ENCODE data around the gene HPCAL1.

The HPCAL1 gene

DNA sequence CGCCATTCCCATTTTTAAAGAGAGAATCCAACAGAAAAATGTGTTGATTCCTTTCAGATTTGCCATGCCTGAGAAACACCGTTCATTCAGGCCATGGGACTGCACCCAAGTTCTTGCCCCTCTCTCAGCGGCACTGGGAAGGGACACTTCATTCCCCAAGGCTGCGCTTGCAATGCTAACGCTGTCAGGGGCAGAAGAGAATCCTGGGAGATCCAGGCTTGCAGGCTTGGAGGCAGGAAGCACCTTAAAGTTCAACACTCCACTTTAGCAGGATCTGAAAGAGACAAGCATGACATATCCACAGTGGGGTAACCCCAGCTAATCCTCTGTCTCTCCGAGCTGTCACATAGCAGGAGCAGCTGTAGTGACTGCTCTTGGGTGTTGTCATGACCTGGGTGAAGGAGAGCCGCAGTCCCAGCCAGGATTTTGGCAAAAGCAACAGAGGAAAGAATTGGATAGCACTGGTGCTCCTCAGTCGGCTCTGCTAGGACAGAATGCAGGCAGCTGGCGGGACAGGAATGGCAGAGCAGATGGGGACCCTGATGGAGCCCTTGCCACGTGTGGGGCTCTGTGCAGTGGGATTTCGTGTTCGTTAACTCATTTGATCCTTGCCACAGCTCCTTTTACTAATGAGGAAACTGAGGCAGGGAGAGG lies 167.4 kb downstream of the HPCAL1 start:
- Histone ChIP-seq H2BK5ac (ENCODE audit: low read depth, low read length, poor library complexity) (no peak overlapping the region), H3K4ac (ENCODE audit: low read depth, low read length) (no peak overlapping the region), H3K79me1 (ENCODE audit: low read length) (no peaks in the 10 kb centered on the region), H4K91ac (ENCODE audit: low read depth, low read length) (no peak overlapping the region), H2BK12ac (ENCODE audit: low read length) (no peak overlapping the region), H3K9ac (ENCODE audit: low read length) (no peak overlapping the region), H2AK5ac (ENCODE audit: low read length) (no peak overlapping the region), H3K27me3 (ENCODE audit: insufficient read depth, low read length) (no peaks in the 10 kb centered on the region), H3K23ac (ENCODE audit: low read length) (no peak overlapping the region), H3K4me2 (ENCODE audit: low read length) (no peak overlapping the region), H3K36me3 (ENCODE audit: control insufficient read depth in 1 of 2, insufficient read depth in 2 of 2, low read length in 2 of 2) (no peaks in the 10 kb centered on the region), H4K12ac (ENCODE audit: low read depth, low read length) (no peak overlapping the region), H4K8ac (ENCODE audit: low read depth, low read length) (no peak overlapping the region), H3K14ac (ENCODE audit: low read length) (no peak overlapping the region), H2AFZ (ENCODE audit: insufficient read depth, low read length, poor library complexity) (no peak overlapping the region), H3K18ac (ENCODE audit: low read length) (no peak overlapping the region), H3K4me3 (ENCODE audit: low read depth, low read length) (no peak overlapping the region), H3K79me2 (ENCODE audit: control insufficient read depth, insufficient read depth, low read length, poor library complexity) (no peaks in the 10 kb centered on the region), H3K9me3 (ENCODE audit: insufficient read depth, low read depth, low read length) (peaks cover 2% of the 10 kb centered on the region), H3K27ac (ENCODE audit: low read depth, low read length) (no peak overlapping the region), H2BK120ac (ENCODE audit: insufficient read depth, low read length, poor library complexity) (no peak overlapping the region), H3K4me1 (ENCODE audit: control insufficient read depth in 1 of 2, insufficient read depth in 2 of 2, low read length in 2 of 2) (peaks cover 0 to 3% of the 10 kb centered on the region in 2 experiments)
- WGBS (ENCODE audit: extremely low coverage, insufficient coverage, insufficient read length), result no CpG with 5 or more reads among the region's 12 CpGs
- DNase-seq, result no peak

DNA sequence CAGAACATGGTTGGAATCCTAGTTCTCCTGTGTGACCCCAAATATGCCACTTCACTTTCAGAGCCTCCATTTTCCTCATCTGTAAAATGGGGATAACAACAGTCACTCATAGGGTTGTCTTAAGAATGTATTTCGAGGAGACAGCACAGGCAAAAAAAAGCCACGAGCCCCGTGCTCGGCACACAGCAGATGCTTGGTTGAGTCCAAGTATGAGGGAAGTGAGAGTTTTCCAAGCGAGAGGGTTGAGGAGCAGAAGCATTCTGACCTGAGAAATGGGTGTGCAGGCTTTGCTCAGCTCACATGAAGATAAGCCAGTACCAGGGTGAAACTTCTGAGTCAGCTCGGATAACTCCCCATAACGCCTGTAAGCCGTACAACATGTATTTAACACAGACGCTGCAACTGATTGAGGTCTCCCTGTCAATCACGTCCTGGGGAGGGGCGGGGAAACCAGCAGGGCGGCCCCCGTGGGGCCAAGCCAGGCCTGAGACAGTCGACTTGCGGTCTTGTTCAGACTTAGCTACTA lies 168.4 kb downstream of the HPCAL1 start:
- H4K12ac ChIP-seq (ENCODE audit: low read depth, low read length), result no peak overlapping the region
- no peaks in the 10 kb centered on the region for H3K36me3 ChIP-seq (ENCODE audit: control insufficient read depth in 1 of 2, insufficient read depth in 2 of 2, low read length in 2 of 2)
- DNase-seq, result no peak
- H3K23ac ChIP-seq (ENCODE audit: low read length), result no peak overlapping the region
- no peaks in the 10 kb centered on the region for H3K79me1 ChIP-seq (ENCODE audit: low read length)
- no CpG with 5 or more reads among the region's 15 CpGs for WGBS (ENCODE audit: extremely low coverage, insufficient coverage, insufficient read length)
- H3K9me3 ChIP-seq (ENCODE audit: insufficient read depth, low read depth, low read length), result peaks cover 2% of the 10 kb centered on the region
- H3K9ac ChIP-seq (ENCODE audit: low read length), result no peak overlapping the region
- no peak overlapping the region for H4K8ac ChIP-seq (ENCODE audit: low read depth, low read length)
- H3K4me1 ChIP-seq (ENCODE audit: control insufficient read depth in 1 of 2, insufficient read depth in 2 of 2, low read length in 2 of 2), result peaks cover 0 to 3% of the 10 kb centered on the region in 2 experiments
- no peak overlapping the region for H3K14ac ChIP-seq (ENCODE audit: low read length)
- H3K4ac ChIP-seq (ENCODE audit: low read depth, low read length), result no peak overlapping the region
- no peak overlapping the region for H3K27ac ChIP-seq (ENCODE audit: low read depth, low read length)
- no peak overlapping the region for H2BK120ac ChIP-seq (ENCODE audit: insufficient read depth, low read length, poor library complexity)
- H3K4me3 ChIP-seq (ENCODE audit: low read depth, low read length), result no peak overlapping the region
- H3K27me3 ChIP-seq (ENCODE audit: insufficient read depth, low read length), result no peaks in the 10 kb centered on the region
- H4K91ac ChIP-seq (ENCODE audit: low read depth, low read length), result no peak overlapping the region
- H3K79me2 ChIP-seq (ENCODE audit: control insufficient read depth, insufficient read depth, low read length, poor library complexity), result no peaks in the 10 kb centered on the region
- no peak overlapping the region for H3K4me2 ChIP-seq (ENCODE audit: low read length)
- no peak overlapping the region for H2AFZ ChIP-seq (ENCODE audit: insufficient read depth, low read length, poor library complexity)
- H2BK5ac ChIP-seq (ENCODE audit: low read depth, low read length, poor library complexity), result no peak overlapping the region
- H2AK5ac ChIP-seq (ENCODE audit: low read length), result no peak overlapping the region
- H3K18ac ChIP-seq (ENCODE audit: low read length), result no peak overlapping the region
- H2BK12ac ChIP-seq (ENCODE audit: low read length), result no peak overlapping the region

DNA sequence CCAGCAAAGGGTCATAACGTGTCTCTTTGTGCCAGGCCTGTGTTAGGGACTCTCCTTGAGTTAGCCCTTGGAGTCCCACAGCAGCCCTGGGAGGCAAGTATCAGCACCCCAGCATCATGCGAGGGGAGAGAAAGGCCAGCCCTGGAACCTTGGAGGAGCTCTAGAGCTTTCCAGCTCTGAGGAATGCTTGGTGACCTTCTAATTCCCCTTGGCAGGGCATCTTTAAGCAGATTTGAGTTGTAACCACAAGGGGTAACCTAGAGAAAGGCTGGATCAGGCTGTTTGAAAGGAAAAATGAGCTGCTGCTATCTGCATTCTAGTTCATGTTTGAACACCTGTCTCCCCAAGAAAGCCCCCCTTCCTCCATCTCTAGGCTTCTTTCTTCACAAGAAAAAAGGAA lies 169.3 kb downstream of the HPCAL1 start:
- peaks cover 0 to 3% of the 10 kb centered on the region in 2 experiments for H3K4me1 ChIP-seq (ENCODE audit: control insufficient read depth in 1 of 2, insufficient read depth in 2 of 2, low read length in 2 of 2)
- H2AK5ac ChIP-seq (ENCODE audit: low read length), result no peak overlapping the region
- H3K9ac ChIP-seq (ENCODE audit: low read length), result no peak overlapping the region
- H3K14ac ChIP-seq (ENCODE audit: low read length), result no peak overlapping the region
- H3K79me1 ChIP-seq (ENCODE audit: low read length), result no peaks in the 10 kb centered on the region
- H3K79me2 ChIP-seq (ENCODE audit: control insufficient read depth, insufficient read depth, low read length, poor library complexity), result no peaks in the 10 kb centered on the region
- DNase-seq, result no peak
- H3K18ac ChIP-seq (ENCODE audit: low read length), result no peak overlapping the region
- no peak overlapping the region for H2AFZ ChIP-seq (ENCODE audit: insufficient read depth, low read length, poor library complexity)
- H2BK5ac ChIP-seq (ENCODE audit: low read depth, low read length, poor library complexity), result no peak overlapping the region
- WGBS (ENCODE audit: extremely low coverage, insufficient coverage, insufficient read length), result no CpG with 5 or more reads among the region's 2 CpGs
- H4K91ac ChIP-seq (ENCODE audit: low read depth, low read length), result no peak overlapping the region
- H3K4me3 ChIP-seq (ENCODE audit: low read depth, low read length), result no peak overlapping the region
- peaks cover 2% of the 10 kb centered on the region for H3K9me3 ChIP-seq (ENCODE audit: insufficient read depth, low read depth, low read length)
- H3K27me3 ChIP-seq (ENCODE audit: insufficient read depth, low read length), result no peaks in the 10 kb centered on the region
- no peak overlapping the region for H2BK12ac ChIP-seq (ENCODE audit: low read length)
- H2BK120ac ChIP-seq (ENCODE audit: insufficient read depth, low read length, poor library complexity), result no peak overlapping the region
- no peak overlapping the region for H4K12ac ChIP-seq (ENCODE audit: low read depth, low read length)
- H3K4me2 ChIP-seq (ENCODE audit: low read length), result no peak overlapping the region
- H3K23ac ChIP-seq (ENCODE audit: low read length), result no peak overlapping the region
- H3K4ac ChIP-seq (ENCODE audit: low read depth, low read length), result no peak overlapping the region
- no peak overlapping the region for H3K27ac ChIP-seq (ENCODE audit: low read depth, low read length)
- no peak overlapping the region for H4K8ac ChIP-seq (ENCODE audit: low read depth, low read length)
- no peaks in the 10 kb centered on the region for H3K36me3 ChIP-seq (ENCODE audit: control insufficient read depth in 1 of 2, insufficient read depth in 2 of 2, low read length in 2 of 2)

DNA sequence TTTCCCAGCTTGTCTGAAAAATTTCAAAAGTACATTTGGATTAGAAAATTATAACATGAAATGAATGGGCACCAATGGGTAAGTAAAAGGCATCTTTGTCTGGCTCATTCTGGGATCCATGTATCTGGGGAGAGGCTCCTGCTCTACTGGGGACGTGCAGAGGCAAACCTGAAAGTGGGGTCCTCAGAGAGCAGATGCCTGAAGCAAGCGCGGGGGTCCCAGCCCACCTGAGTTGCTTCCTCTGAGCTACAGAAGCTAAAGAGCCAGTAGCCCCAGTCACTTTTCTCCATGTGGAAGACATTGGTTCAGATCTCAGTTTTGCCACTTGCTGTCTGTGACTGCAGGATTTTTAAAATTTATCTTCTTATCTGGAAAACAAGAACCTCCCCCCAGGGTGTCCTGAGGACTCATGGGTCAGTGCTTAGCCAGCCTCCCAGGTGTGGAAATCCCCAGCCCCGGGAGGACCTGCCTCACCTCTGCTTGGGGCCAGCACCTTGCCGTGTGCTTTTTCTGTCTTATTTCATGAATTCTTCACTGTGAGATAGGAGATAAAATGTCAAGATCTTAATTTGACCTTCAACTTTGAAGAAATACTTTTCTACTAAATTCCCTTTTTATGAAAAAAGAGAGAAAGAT lies 170.5 kb downstream of the HPCAL1 start:
- H4K8ac ChIP-seq (ENCODE audit: low read depth, low read length), result no peak overlapping the region
- no peak overlapping the region for H3K9ac ChIP-seq (ENCODE audit: low read length)
- WGBS (ENCODE audit: extremely low coverage, insufficient coverage, insufficient read length), result no CpG with 5 or more reads among the region's 5 CpGs
- no peak overlapping the region for H3K4ac ChIP-seq (ENCODE audit: low read depth, low read length)
- no peak overlapping the region for H3K18ac ChIP-seq (ENCODE audit: low read length)
- no peak overlapping the region for H4K91ac ChIP-seq (ENCODE audit: low read depth, low read length)
- H3K4me1 ChIP-seq (ENCODE audit: control insufficient read depth in 1 of 2, insufficient read depth in 2 of 2, low read length in 2 of 2), result peaks cover 0 to 3% of the 10 kb centered on the region in 2 experiments
- H2BK120ac ChIP-seq (ENCODE audit: insufficient read depth, low read length, poor library complexity), result no peak overlapping the region
- no peaks in the 10 kb centered on the region for H3K79me2 ChIP-seq (ENCODE audit: control insufficient read depth, insufficient read depth, low read length, poor library complexity)
- H2AFZ ChIP-seq (ENCODE audit: insufficient read depth, low read length, poor library complexity), result no peak overlapping the region
- peak; percentile 94 to 97 for DNase-seq
- H3K14ac ChIP-seq (ENCODE audit: low read length), result no peak overlapping the region
- H4K12ac ChIP-seq (ENCODE audit: low read depth, low read length), result no peak overlapping the region
- H2AK5ac ChIP-seq (ENCODE audit: low read length), result no peak overlapping the region
- no peaks in the 10 kb centered on the region for H3K27me3 ChIP-seq (ENCODE audit: insufficient read depth, low read length)
- no peaks in the 10 kb centered on the region for H3K79me1 ChIP-seq (ENCODE audit: low read length)
- H3K4me3 ChIP-seq (ENCODE audit: low read depth, low read length), result no peak overlapping the region
- no peak overlapping the region for H2BK5ac ChIP-seq (ENCODE audit: low read depth, low read length, poor library complexity)
- peaks cover 2% of the 10 kb centered on the region for H3K9me3 ChIP-seq (ENCODE audit: insufficient read depth, low read depth, low read length)
- no peak overlapping the region for H3K27ac ChIP-seq (ENCODE audit: low read depth, low read length)
- H3K36me3 ChIP-seq (ENCODE audit: control insufficient read depth in 1 of 2, insufficient read depth in 2 of 2, low read length in 2 of 2), result no peaks in the 10 kb centered on the region
- no peak overlapping the region for H2BK12ac ChIP-seq (ENCODE audit: low read length)
- H3K23ac ChIP-seq (ENCODE audit: low read length), result no peak overlapping the region
- H3K4me2 ChIP-seq (ENCODE audit: low read length), result no peak overlapping the region
